ENCODE data around the gene CNTRL. TPM values are rescaled to one million over a fixed set of nuclear protein-coding genes. Genes with fewer than 3 reads are reported as not detected.
A peak's percentile ranks its signal among the peaks of the same experiment; 100 is the strongest.
"Not testable (repeated sequence)": the region's sequence is repeated elsewhere in the genome, so short reads cannot be mapped to it uniquely, and the experiment has no call there.

The CNTRL gene
- total RNA-seq, 1 donor from 2014 or later, result 23.3 TPM

GRCh38 chr9:121122246-121123032 is 47.7 kb downstream of the CNTRL start:
- H3K27ac Mint-ChIP-seq, result peak overlapping the region; percentile 94
- peaks cover 20% of the 10 kb centered on the region for H3K4me1 Mint-ChIP-seq
- no peaks in the 10 kb centered on the region for H3K27me3 Mint-ChIP-seq (ENCODE audit: low read depth)
- DNase-seq (ENCODE audit: low spot score in 2 of 2, unreplicated experiment in 2 of 2), result no peak
- H3K9me3 Mint-ChIP-seq, result no peaks in the 10 kb centered on the region
- H3K36me3 Mint-ChIP-seq, result peaks cover 5% of the 10 kb centered on the region
- TF ChIP-seq CTCF (IDR thresholded peaks at IDR 0.05; ENCODE audit: unreplicated experiment), result no peak
- H3K4me3 Mint-ChIP-seq, result peak overlapping the region; percentile 84

- H3K9me3 Mint-ChIP-seq, result peaks cover 3% of the 10 kb centered on the region
- no peak for TF ChIP-seq CTCF (IDR thresholded peaks at IDR 0.05; ENCODE audit: unreplicated experiment)
- DNase-seq (ENCODE audit: low spot score in 2 of 2, unreplicated experiment in 2 of 2), result no peak
- peaks cover 20% of the 10 kb centered on the region for H3K4me1 Mint-ChIP-seq
- H3K4me3 Mint-ChIP-seq, result no peak overlapping the region
- H3K27ac Mint-ChIP-seq, result no peak overlapping the region
- H3K27me3 Mint-ChIP-seq (ENCODE audit: low read depth), result no peaks in the 10 kb centered on the region
- peaks cover 18% of the 10 kb centered on the region for H3K36me3 Mint-ChIP-seq
Observed at GRCh38 chr9:121123816-121124535, 49.2 kb downstream of the CNTRL start.

- H3K27me3 Mint-ChIP-seq (ENCODE audit: low read depth), result no peaks in the 10 kb centered on the region
- H3K27ac Mint-ChIP-seq, result no peak overlapping the region
- H3K4me3 Mint-ChIP-seq, result no peak overlapping the region
- peaks cover 20% of the 10 kb centered on the region for H3K4me1 Mint-ChIP-seq
- no peak for DNase-seq (ENCODE audit: low spot score in 2 of 2, unreplicated experiment in 2 of 2)
- peaks cover 9% of the 10 kb centered on the region for H3K9me3 Mint-ChIP-seq
- H3K36me3 Mint-ChIP-seq, result peaks cover 35% of the 10 kb centered on the region
- TF ChIP-seq CTCF (IDR thresholded peaks at IDR 0.05; ENCODE audit: unreplicated experiment), result no peak
Observed at GRCh38 chr9:121125590-121125989, 50.8 kb downstream of the CNTRL start.

GRCh38 chr9:121129384-121129783 is 54.6 kb downstream of the CNTRL start:
- H3K27me3 Mint-ChIP-seq (ENCODE audit: low read depth), result not testable (repeated sequence)
- peaks cover 48% of the 10 kb centered on the region for H3K36me3 Mint-ChIP-seq

GRCh38 chr9:121133104-121133816 is 58.5 kb downstream of the CNTRL start:
- peaks cover 9% of the 10 kb centered on the region for H3K9me3 Mint-ChIP-seq
- no peak for DNase-seq (ENCODE audit: low spot score in 2 of 2, unreplicated experiment in 2 of 2)
- no peak for TF ChIP-seq CTCF (IDR thresholded peaks at IDR 0.05; ENCODE audit: unreplicated experiment)
- no peak overlapping the region for H3K27ac Mint-ChIP-seq
- no peak overlapping the region for H3K4me3 Mint-ChIP-seq
- H3K27me3 Mint-ChIP-seq (ENCODE audit: low read depth), result no peaks in the 10 kb centered on the region
- H3K36me3 Mint-ChIP-seq, result peaks cover 41% of the 10 kb centered on the region
- no peaks in the 10 kb centered on the region for H3K4me1 Mint-ChIP-seq

More at GRCh38 chr9:121129384-121129783, 54.6 kb downstream of the CNTRL start:
- not testable (repeated sequence) for H3K4me1 Mint-ChIP-seq; H3K4me3 Mint-ChIP-seq; DNase-seq (ENCODE audit: low spot score in 2 of 2, unreplicated experiment in 2 of 2); H3K9me3 Mint-ChIP-seq; H3K27ac Mint-ChIP-seq
